ENCODE data around the gene CELSR1.

Gene CELSR1

GRCh38 chr22:46389081-46389480 is 148.3 kb downstream of the CELSR1 start:
- Histone ChIP-seq H3K27me3 (no peaks in the 10 kb centered on the region), H3K4me3 (ENCODE audit: low read depth, low read length) (no peak overlapping the region), H3K36me3 (no peaks in the 10 kb centered on the region), H3K9me3 (no peaks in the 10 kb centered on the region), H3K4me1 (no peaks in the 10 kb centered on the region)
- TF ChIP-seq CTCF (IDR thresholded peaks at IDR 0.05; ENCODE audit: low read depth, low read length) = no peak
- DNase-seq = no peak

GRCh38 chr22:46388647-46389046 is 148.8 kb downstream of the CELSR1 start:
- Histone ChIP-seq H3K4me1 (no peaks in the 10 kb centered on the region), H3K27me3 (no peaks in the 10 kb centered on the region), H3K36me3 (no peaks in the 10 kb centered on the region), H3K9me3 (no peaks in the 10 kb centered on the region), H3K4me3 (ENCODE audit: low read depth, low read length) (no peak overlapping the region)
- DNase-seq = no peak
- no peak for TF ChIP-seq CTCF (IDR thresholded peaks at IDR 0.05; ENCODE audit: low read depth, low read length)

GRCh38 chr22:46387748-46388147 is 149.7 kb downstream of the CELSR1 start:
- no peak for TF ChIP-seq CTCF (IDR thresholded peaks at IDR 0.05; ENCODE audit: low read depth, low read length)
- DNase-seq = no peak
- Histone ChIP-seq H3K9me3 (no peaks in the 10 kb centered on the region), H3K4me3 (ENCODE audit: low read depth, low read length) (no peak overlapping the region), H3K27me3 (no peaks in the 10 kb centered on the region), H3K36me3 (no peaks in the 10 kb centered on the region), H3K4me1 (no peaks in the 10 kb centered on the region)

- H3K27me3 ChIP-seq = no peaks in the 10 kb centered on the region
- no peak for DNase-seq
- H3K4me1 ChIP-seq = no peaks in the 10 kb centered on the region
- TF ChIP-seq CTCF (IDR thresholded peaks at IDR 0.05; ENCODE audit: low read depth, low read length) = peak; percentile 21; the same call in 1 of the 2 replicates
- no peaks in the 10 kb centered on the region for H3K36me3 ChIP-seq
- H3K9me3 ChIP-seq = no peaks in the 10 kb centered on the region
- H3K4me3 ChIP-seq (ENCODE audit: low read depth, low read length) = no peak overlapping the region
These were observed 151.1 kb downstream of the CELSR1 start for GRCh38 chr22:46386312-46386711.

- no peaks in the 10 kb centered on the region for H3K36me3 ChIP-seq
- H3K4me1 ChIP-seq = no peaks in the 10 kb centered on the region
- TF ChIP-seq CTCF (IDR thresholded peaks at IDR 0.05; ENCODE audit: low read depth, low read length) = no peak
- no peaks in the 10 kb centered on the region for H3K27me3 ChIP-seq
- no peaks in the 10 kb centered on the region for H3K9me3 ChIP-seq
- no peak for DNase-seq
- H3K4me3 ChIP-seq (ENCODE audit: low read depth, low read length) = no peak overlapping the region
These were observed 154.9 kb downstream of the CELSR1 start for GRCh38 chr22:46382524-46382923.

- Histone ChIP-seq H3K4me1 (no peaks in the 10 kb centered on the region), H3K36me3 (no peaks in the 10 kb centered on the region), H3K27me3 (no peaks in the 10 kb centered on the region), H3K4me3 (ENCODE audit: low read depth, low read length) (no peak overlapping the region), H3K9me3 (no peaks in the 10 kb centered on the region)
- TF ChIP-seq CTCF (IDR thresholded peaks at IDR 0.05; ENCODE audit: low read depth, low read length) = no peak
- DNase-seq = no peak
These were observed 155.7 kb downstream of the CELSR1 start for GRCh38 chr22:46381731-46382130.
